ENCODE results near the gene PI4K2B. TPM values are rescaled to one million over a fixed set of nuclear protein-coding genes. Genes with fewer than 3 reads are reported as not detected.
"Not testable (repeated sequence)": the region's sequence is repeated elsewhere in the genome, so short reads cannot be mapped to it uniquely, and the experiment has no call there.

PI4K2B gene
- total RNA-seq, 1 experiment from 2014 or later, result 14.6 TPM

DNA sequence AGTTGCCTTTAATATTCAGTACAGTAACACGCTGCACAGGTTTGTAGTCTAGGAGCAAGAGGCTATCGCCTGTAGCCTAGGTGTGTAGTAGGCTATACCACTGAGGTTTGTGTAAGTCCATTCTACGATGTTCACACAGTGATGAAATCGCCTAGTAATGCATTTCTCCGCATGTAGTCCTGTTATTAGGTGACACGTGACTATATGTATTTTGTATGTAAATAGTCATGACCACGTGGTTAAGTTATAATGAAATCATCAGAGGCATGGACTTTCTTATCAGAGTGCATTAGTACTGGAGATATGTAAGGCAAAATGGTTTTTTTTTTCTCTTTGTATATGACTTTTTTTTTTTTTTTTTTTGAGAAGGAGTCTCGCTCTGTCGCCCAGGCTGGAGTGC lies 68.8 kb downstream of the PI4K2B start:
- no peak for DNase-seq (ENCODE audit: extremely low read depth, low read depth)

DNA sequence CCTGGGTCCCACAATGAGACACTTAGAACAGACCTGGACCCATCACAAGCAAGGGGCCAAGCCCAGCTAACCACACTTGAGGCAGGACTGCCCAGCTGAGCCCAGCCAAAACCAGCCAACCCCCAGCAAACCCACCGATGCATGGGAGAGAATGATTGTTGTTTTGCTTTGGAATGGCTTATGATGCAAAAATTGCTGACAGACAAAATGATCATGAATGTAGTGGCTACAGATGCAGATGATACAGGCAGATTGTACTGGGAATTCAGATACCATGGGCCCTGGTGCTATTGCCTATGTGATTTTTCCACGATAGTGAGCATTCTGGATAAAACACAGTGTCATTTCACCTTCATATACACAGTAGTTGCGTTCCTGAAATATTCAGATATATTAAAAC lies 69.7 kb downstream of the PI4K2B start:
- DNase-seq (ENCODE audit: extremely low read depth, low read depth), result no peak

DNA sequence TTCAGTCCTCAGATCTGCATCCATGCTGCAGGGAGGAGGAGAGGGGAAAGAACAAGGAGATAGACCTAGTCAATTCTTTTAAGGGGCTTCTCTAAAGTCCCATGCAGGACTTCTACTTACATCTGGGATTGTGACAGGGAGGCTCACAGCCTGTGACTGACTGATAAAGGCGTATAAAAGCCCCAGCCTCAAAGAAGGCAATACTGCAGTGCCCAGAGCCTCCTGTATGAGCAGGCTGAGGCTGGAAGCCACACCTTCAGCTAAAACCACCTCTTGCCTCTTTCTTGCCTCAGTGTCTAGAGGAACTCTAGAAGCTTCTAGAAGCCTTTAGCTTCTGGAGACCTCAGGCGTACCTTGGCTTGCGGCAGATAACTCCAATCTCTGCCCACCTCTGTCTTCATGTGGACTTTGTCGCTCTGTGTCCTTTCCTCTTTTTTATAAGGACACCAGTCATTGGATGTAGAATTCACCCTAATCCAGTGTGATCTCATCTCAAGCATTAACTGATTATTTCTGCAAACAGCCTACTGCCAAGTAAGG lies 72.8 kb downstream of the PI4K2B start:
- no peak for DNase-seq (ENCODE audit: extremely low read depth, low read depth)

DNA sequence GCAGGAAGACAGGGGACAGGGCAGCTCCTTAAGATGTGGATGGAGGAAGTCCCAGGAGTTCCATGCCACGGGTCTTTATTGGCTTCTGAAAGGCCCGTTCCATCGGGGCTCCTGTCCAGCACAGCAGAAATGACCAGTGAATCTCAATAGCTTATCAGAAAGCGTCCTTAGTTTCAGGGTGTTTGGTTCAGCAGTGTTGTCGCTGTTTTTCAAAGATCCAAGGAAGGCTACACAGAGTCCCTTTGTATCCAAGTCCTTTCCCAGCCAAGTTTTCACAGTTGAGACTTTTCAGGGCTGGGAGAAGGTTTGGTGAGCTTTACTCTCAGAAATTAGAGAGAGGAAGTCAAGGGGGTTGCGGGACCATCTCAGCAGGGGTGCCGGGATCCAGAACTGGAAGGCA lies 73.8 kb downstream of the PI4K2B start:
- no peak for DNase-seq (ENCODE audit: extremely low read depth, low read depth)

DNA sequence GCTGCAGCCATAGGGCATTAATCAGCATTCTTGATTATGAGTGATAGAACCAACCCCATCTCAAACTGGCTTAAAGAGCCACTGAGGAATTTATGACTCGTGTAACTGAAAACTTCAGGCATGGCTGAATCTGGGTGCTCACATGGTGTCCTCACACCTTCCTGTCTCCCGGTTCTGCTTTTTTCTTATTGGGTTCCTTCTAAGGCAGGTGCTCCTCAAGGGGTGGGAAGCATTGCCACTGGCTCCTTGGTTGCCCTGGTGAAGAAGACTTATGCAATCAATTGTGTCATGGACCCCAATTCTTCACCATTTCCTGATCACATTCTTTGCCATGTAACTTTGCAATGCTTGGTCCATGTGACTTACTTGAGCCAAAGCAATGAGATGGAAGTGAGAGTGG lies 74.5 kb downstream of the PI4K2B start:
- DNase-seq (ENCODE audit: extremely low read depth, low read depth), result no peak

DNA sequence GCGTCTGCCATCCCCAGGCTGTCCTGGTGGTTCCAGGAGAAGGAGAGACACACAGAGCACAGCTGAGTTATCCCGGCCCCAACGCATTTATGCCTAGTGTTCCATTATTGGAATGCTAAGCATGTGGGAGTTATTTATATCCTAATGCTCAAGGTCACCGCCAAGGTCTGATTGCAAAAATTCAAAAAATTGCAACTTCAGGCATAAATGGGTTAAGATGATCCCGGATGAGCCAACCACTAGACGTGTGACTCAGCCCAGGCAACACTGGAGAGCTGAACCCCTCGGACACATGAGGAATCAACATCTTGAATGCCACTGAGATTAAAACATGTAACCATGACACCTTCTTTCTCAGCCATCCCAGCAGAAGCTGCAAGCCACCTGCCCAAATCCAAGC lies 74.9 kb downstream of the PI4K2B start:
- DNase-seq (ENCODE audit: extremely low read depth, low read depth), result no peak

DNA sequence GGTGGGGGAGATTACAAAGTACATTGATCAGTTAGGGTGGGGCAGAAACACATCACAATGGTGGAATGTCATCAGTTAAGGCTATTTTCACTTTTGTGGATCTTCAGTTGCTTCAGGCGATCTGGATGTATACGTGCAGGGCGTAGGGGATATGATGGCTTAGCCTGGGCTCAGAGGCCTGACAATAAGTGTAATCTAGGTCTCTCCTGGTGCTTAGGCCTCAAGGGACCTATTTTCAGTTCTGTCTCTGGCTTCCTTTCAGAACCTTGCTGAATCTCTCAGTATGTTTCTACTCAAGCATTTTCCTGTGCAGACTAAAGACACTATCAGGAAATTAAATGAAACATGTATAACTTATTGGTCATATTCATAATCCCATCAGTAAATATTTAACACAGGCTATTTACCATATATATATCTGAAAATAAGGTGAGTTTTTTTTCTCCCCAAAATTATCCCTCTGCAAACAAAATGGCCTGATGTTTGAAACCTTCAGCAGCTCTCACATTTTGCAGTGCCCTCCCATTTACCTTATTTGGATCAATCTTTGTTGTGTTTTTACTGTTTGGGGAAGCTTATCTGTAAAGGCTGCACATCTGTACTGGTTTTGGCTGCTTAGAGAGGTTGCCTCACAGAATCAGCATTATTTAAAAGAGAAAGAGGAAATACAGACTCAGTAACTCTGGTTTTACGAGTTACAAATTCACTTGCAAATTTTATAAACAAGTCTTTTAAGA lies 76.4 kb downstream of the PI4K2B start:
- DNase-seq (ENCODE audit: extremely low read depth, low read depth), result no peak

DNA sequence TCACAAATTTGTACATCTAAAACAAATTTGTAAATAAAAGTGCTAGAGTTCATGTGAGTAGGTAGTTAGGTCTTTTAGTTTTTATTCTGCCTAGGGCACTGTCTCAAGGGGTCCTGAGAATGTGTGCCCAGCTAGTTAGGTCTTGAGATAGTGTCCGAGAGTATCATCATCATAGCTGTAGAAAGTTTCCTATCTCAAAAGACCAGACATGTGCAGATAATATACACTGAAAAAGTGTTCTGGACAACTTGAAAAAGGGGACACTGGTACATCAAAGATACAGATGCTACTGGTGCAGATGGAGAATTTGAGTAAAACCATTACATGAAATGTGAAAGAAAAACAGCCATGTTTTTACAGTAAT lies 77.0 kb downstream of the PI4K2B start:
- DNase-seq (ENCODE audit: extremely low read depth, low read depth), result no peak

DNA sequence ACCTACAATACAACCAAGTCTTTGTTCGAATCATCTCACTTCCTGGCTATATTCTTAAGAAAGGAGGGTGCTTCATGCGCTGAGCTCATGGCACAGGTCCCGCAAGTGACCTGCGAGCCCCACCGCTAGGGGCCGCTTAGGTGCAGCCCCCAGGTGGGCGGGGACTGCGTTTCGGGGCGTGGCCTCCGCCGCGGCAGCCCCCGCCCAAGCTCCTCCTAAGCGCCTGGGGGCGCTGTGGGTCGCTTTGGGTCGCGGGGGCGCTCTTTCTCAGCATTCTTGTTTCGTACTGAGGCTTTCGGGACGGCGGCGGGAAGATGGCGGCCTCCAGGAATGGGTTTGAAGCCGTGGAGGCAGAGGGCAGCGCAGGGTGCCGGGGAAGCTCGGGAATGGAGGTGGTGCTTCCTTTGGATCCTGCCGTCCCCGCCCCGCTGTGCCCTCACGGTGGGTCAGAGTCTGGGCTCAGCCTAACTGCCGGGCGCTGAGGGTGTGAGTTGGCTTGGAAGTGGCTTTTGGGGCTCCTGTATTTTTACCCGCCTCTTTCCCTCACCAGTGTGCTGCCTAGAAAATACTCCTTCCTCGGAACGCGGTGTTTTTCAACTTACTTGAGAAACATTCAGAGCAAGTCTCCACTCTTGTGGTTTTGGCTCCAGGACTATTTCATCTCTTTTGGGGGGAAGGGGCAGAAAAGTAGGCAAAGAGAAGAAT lies 78.8 kb downstream of the PI4K2B start, which contains the start of gene ZCCHC4:
ZCCHC4 (plus strand) TSS at position 279 of the 705 bp plus-strand sequence; CDS start at position 315, 36 bp downstream.
- peak; percentile 81 for DNase-seq (ENCODE audit: extremely low read depth, low read depth)

DNA sequence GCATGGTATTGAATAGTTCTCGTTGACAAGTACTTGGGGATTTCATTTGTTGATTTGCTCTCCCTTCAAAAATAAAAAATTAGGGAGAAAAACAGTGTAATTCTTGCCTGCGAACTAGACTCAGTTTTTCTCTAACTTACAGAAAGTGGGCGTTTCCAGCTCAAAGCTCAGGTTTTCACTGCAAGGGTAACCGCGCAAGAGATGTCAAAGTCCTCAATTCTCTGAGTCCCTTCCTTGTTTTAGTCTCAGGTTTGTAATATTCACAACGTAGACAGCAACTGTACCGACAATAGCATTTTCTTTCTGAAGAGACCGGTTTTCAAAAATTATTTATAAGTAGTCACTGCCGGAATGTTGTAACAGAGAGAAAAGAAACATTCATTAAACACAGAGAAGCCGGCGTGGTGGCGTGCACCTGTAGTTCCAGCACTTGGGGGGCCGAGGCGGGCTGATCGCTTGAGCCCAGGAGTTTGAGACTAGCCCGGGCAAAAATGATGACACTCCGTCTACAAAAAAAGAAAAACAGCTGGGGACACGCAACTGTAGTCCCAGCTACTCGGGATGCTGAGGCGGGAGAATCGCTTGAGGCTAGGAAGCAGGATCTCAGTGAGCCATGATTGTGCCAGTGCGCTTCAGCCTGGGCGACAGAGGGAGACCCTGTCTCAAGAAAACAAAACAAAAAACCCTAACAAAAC lies 79.5 kb downstream of the PI4K2B start:
- no peak for DNase-seq (ENCODE audit: extremely low read depth, low read depth)

DNA sequence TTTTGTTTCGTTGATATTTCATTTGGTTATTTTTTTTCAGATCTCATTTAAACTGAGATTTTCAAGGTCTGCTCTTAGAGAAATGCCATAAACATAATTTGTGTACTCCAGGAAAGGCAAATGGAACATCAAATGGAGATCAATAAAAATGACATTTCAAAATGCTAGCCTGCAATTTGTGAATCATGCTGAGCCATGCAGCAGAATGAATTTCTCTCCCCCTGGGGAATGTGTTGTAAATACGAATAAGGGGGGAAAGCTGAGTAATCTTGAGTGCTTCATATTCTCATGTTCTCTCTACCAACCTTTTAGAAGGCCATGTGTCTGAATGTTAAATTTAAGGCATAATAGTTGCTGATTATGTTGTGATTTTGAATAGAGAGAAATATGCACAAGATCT lies 86.5 kb downstream of the PI4K2B start:
- no peak for DNase-seq (ENCODE audit: extremely low read depth, low read depth)

DNA sequence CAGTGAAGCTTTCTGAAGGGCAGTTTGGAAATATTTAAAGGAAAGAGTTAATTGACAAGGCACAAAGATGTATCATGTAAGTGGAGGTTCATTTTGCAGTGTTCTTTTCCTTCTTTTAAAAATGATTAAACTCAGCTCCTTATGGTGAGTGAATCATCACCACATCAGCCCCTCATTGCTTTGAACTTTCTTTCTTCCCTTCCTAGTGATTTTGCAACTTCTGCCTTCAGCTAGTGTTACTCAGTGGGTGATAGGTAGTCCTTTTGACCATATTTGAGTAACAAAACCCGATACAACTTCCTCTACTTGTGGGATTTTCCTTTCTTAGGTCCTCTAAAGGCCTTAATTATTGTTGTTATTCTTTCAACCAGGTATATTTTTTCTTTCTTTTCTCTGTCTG lies 86.9 kb downstream of the PI4K2B start:
- DNase-seq (ENCODE audit: extremely low read depth, low read depth), result no peak

DNA sequence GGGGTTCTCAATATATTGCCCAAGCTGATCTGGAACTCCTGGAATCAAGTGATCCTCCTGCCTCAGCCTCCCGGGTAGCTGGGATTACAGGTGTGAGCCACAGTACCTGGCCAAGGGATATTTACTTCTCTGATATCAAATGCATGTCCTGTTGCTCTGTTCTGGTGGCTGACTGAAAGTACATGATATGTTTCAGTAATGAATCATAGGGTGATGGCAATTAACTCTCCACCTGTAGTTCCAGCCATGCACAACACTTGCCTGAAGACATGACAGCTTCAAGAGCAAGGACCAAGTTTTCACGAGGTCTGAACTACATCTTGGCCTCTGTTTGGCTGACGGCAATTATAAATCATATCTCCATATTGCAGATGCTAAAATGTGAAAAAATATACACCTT lies 87.9 kb downstream of the PI4K2B start:
- DNase-seq (ENCODE audit: extremely low read depth, low read depth), result no peak

DNA sequence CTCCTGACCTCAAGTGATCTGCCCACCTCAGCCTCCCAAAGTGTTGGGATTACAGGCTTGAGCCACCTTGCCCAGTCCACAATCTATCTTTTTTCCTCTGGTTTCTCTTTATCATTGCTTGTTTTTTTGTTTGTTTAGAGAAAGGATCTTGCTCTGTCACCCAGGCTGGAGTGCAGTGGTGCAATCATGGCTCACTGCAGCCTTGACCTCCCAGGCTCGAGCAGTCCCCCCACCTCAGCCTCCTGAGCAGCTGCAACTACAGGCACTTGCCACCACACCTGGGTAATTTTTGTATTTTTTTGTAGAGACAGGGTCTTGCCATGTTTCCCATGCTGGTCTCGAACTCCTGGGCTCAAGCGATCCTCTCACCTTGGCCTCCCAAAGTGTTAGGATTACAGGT lies 94.6 kb downstream of the PI4K2B start:
- DNase-seq (ENCODE audit: extremely low read depth, low read depth), result not testable (repeated sequence)

Small RNA genes within 50 kb of the gene (small RNA-seq; reads per million reads assigned to genes)
- gene RF00004, result 0 reads per million in 2 experiments

Other genes starting within 250 kb of the PI4K2B start
- not detected in 2 replicates for gene LGI2, start 203.1 kb upstream of the PI4K2B start, total RNA-seq (2014; rRNA removed; shearing (Covaris generic))
- gene SEPSECS, start 73.6 kb upstream of the PI4K2B start, total RNA-seq (2014; rRNA removed; shearing (Covaris generic)), result 11.8 and 13.4 TPM in 2 replicates
- 10.5 and 15.0 TPM in 2 replicates for gene ZCCHC4, start 78.7 kb downstream of the PI4K2B start, total RNA-seq (2014; rRNA removed; shearing (Covaris generic))
- gene ANAPC4, start 143.2 kb downstream of the PI4K2B start, total RNA-seq (2014; rRNA removed; shearing (Covaris generic)), result 17.9 and 20.4 TPM in 2 replicates

Data from NCI-H460 (cell line).